Activated CD4-positive, alpha-beta T cell treated with anti-CD3 and anti-CD28 coated beads, Interleukin-2, Interleukin-4, amounts not matched to agents 100 ng/mL and 50 ng/mL, durations not matched to agents 16 hours and 8 hours (primary cell): Measurements from ENCODE around the gene TRAPPC2L.

ENCODE experiments used
- DNase-seq: peaks from one replicate; pipeline ENCODE4 v3.0.0-alpha.2; 2020; ENCODE audit warnings: low spot score

TRAPPC2L gene

DNA sequence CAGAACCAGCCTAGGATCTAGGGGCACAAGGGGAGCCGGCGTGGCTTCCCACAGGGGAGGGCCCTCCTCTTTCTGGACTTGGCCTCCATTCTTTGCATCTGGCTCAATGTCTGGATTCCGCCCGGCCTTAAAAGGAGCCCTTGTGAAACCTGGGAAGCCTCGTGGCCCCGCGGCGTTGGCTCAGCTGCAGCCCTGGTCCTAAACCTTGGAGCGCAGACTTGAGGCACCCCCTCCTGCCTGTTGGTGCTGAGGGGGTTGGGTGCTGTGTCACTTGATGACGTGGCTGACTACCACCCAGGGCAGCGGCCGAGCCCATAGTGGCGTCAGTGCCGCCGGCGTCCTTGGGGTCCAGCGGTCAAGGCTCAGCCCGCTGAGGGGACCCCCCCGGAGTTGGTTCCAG, 4.4 kb downstream of the TRAPPC2L start:
- DNase-seq, result no peak

DNA sequence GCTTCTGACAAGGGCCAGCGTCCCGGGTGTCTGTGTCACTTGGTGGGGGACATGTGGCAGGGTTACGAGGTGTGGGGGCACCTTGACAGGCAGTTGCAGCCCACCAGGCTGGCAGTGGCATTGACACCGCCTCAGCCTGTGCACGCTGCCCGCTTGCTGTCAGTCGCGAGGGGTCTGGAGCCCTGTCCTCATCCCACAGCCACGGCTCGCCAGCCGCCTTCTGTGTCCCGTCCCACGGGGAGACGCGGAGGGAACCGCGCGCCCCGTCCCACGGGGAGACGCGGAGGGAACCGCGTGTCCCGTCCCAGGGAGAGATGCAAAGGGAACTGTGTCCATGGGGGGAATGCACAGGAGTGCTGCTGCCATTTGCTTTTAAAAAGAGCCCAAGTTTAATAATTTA, 6.0 kb downstream of the TRAPPC2L start:
- no peak for DNase-seq

DNA sequence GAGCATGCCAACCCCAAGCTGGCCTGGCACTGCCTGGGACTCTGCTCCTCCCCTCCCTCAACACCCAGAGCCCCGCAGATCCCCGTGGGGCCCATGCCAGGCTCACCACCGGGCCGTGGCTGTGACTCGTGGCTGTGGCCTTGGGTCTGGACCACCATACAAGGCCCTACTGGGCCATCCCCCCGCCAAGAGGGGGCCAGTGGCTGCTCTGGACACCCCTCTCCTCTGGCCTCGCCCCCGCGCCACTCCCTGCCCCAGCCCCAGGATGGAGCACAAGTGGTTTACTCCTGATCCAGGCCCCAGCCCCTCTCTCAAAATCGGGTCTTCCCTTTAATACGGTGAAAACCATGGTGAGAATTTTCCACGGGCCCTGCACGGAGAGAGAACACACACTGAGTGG, 6.5 kb downstream of the TRAPPC2L start:
- no peak for DNase-seq

DNA sequence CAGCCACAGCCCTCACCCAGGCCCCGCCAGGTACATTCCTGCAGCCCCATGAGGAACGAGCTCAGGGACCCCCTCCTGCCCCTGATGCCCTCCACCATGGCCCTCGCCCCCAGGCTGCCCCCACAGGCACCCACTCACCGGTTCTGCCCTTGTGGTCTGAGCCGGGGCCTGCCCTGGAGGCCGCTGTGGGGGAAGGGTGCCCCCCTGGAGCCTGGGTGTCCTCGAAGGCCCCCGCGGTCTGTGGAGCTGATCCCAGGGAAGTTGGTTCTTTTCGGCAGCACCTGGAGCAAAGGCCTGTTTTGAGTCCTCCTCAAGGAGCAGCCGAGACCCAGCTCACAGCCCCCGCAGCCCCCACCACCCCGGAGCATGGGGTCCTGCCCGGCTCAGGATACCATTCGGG, 7.2 kb downstream of the TRAPPC2L start:
- no peak for DNase-seq

- DNase-seq, result no peak
These were observed 7.6 kb downstream of the TRAPPC2L start for GRCh38 chr16:88864521-88864920.

DNA sequence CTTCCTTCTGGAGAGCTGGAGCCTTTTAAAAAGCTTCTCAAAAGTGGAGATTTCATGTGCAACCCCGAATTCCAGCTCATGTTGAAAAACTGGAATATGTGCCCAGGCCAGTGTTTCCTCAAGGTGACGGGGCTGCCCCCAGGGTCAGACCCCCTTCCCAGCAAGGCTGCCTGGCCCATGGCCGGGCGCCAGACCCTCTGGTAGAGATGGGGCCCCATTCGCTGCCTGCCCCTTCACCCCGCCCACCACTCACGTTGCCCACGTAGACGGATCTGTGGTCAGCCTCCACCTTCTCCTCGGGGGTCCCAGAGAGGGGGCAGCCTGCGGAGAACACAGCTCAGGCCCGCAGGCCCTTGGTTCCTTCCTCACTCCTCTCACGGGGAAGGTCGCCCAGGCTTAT, 8.4 kb downstream of the TRAPPC2L start:
- DNase-seq, result no peak

- DNase-seq, result no peak
These were observed 8.8 kb downstream of the TRAPPC2L start for GRCh38 chr16:88865742-88866141.

GRCh38 chr16:88866151-88866920, 9.4 kb downstream of the TRAPPC2L start, which contains the start of gene PABPN1L:
PABPN1L (minus strand) TSS chr16:88866660; CDS start chr16:88866606, 54 bp downstream.
- no peak for DNase-seq

- no peak for DNase-seq
These were observed 10.8 kb downstream of the TRAPPC2L start for GRCh38 chr16:88867581-88868246.

GRCh38 chr16:88868974-88869672, 12.2 kb downstream of the TRAPPC2L start:
- no peak for DNase-seq

DNA sequence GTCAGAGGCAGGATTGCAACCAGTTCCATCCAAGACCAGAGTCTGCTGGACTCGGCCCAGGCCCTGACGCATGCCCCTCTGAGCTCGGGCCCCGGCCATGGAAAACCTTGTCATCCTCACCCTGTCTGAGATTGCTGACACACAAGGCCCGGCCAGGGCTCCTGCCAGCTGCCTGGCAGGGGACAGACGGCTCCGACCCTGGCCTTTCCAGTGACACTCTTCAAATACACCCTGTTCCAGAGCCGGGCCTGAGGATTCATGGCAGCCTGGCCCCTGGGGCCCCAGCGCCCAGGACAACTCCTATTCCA, 12.7 kb downstream of the TRAPPC2L start:
- DNase-seq, result no peak

DNA sequence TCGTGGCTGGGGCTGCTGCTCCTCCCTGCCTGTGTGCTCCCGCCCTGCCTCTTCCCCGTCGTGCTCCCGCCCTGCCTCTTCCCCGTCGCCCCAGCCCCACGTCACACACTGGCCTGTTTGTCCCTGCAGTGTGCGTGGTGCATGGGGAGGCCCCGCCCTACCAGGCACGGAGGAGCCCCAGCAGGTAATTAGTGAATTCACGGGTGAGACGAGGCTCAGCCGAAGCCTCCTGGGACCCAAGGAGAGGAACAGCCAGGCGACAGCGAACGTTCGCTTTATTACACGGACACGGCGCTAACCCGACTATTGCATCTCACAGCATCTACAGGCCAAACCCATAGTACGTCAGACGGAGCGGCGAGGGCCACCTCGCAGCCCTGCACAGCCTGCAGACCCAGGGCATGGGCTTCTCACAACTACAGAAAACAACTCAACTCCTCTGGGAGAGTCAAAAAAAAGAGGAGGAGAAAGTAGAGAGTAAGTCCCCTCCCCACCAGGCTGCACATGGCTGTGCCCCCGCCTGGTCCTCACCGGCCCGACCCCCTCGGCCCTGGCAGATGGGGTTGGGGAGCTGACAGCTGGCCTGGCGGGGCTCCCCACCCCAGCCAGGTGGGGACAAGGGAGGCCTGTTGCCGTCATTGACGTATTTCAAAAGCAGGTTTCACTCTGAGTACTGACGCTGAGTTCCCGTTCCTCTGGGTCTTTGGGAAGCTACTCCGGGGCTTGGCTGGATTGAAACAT, 13.9 kb downstream of the TRAPPC2L start:
- no peak for DNase-seq

DNA sequence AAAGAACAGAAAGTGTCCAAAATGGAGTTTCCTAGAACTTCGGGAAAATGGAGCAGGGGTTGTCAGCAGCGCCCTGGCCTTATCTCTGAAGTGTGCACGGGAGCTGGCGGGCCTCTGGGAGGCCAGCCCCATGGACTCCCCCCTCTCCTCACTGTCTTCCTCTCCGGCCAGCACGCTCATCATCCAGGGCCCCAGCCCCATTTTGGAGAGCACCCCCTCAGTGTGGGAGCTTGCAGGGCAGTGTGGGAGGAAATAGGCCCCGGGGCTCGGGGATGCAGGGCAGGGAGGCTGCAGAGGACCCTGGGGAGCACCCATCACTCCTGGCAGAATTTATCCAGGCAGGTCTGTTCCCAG, 14.4 kb downstream of the TRAPPC2L start:
- no peak for DNase-seq

- DNase-seq, result no peak
These were observed 14.9 kb downstream of the TRAPPC2L start for GRCh38 chr16:88871730-88872416.

DNA sequence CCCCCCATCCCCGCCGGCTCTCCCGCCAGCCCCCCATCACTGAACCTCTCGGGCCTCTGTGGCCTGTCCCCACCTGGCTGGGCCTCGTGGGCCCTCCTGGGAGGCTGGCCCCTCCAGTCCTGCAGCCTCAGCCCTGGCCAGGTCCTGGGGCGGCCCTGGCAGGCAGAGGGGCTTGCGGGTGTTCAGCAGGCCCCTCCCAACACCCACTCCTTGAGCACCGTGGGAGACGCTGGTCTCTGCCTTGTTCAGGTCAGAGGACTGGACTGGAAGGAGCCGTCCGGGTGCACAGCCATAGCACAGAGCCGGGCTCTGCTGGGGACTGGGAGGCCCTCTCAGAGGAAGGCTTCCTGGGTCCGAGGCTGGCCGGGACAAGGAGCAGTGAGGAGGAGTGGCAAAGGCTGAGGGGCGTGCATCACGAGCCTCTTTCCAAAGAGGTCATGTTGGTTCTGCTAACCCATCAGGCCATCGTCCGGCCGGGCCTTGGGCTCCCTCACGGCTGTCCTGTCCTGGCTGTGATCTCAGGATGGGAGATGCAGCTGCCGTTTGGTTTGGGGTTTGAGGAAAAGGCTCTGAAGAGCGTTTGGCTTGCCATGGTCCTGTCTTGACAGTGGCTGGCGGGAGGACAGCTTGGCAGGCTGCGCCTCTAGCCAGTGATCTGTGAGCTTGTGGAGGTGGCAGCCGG, 15.9 kb downstream of the TRAPPC2L start:
- DNase-seq, result no peak

- no peak for DNase-seq
These were observed 18.1 kb downstream of the TRAPPC2L start for GRCh38 chr16:88874938-88875599.

DNA sequence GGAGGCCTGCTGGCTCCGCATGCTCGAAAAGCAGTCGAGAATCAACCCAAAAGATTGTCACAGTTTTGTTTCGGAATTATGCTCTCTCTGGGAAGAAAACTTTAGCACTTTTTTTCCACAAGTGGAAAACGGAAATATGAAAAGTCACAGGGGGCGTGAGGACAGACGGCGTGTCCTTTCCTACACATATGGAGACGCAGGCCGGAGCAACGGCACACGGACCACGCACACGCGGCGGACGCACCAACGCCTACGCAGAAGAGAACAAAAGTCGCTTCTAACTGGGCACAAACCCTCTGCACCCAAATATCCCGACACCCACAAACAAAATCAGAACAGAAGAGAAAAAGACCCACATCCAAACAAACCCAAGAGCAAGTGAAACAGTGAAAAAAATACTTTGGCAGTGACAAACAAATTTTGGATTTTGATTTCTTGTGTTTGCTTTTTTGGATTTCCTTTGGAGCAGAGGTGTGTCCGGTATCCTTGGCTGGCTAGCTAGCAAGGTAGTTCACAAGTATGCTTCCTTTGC, 18.8 kb downstream of the TRAPPC2L start:
- DNase-seq, result no peak

DNA sequence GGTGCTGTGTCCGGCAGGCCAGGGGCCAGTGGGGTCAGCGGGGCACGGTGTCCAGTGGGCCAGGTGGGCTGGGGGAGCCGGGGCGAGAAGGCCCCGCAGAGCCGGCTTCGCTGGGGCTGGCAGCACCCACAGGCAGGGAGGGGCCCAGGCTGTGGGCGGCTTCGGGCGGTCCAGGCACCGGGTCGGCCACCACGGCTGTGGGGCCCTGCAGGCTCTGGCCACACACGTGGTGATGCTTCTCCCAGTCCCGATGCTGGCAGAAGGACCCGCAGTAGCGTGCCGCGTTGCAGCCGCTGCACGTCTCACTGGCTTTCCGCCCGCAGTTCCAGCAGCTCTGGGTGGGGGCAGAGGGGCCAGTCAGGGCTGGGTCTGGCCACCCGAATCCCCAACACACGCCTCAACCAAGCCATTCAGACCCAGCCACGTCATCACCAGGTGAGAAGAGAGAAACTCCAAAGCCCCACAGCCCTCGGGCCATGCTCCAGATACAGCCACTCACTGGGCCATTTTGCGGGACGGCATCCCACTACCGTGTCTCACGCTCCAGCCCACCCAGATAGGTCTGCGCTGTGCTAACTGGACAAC, 20.1 kb downstream of the TRAPPC2L start:
- no peak for DNase-seq

DNA sequence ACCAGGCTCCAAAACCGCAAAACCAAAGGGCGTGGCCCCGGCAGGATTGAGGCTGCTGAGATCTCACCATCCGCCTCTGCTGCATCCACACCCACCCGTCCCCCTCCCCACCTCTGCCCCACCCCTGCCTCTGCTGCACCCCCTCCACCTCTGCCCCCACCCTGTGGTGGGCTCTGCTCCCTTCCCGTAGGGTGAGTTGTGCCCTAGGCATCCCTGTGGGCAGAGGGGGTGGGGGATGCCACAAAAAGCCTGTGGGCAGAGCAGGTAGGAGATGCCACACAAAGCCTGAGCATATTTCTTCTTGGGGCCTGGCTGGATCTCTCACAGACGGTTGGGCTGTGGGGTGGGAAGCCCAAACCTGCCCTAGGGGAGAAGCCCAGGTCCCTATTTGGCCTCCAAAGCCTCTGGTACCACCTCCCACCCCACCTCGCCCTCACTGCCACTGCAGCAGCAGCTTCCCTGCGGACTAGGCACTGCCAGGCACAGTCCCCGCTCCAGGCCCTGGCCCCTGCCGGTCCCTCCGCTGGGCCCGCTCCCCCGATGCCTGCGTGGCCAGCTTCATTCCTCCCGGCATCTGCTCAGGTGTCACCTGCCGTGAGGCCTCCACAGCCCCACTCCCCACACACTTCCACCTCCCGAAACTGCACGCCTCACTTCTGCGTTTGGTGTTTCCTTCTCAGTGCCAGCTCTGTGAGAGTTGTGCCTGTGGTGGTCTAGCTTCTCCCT, 20.8 kb downstream of the TRAPPC2L start:
- no peak for DNase-seq

DNA sequence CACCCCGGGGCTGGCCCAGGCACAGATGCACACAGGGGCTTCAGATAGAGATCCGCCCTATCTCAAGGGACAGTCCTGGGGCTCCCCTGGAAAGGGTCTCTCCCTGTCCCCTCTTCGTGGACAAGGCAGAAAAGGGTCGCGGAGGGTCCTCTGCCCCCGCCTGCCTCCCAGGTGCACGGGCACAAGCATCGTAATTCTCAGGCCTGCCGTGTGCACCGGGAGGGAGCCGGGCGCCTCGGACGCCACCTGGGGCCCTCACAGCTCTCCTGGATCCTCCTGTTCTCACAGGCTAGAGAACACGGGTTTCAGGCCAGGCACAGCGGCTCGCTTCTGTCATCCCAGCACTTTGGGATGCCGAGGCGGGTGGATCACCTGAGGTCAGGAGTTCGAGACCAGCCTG, 21.4 kb downstream of the TRAPPC2L start:
- DNase-seq, result no peak
